HG03280 (cell line): ENCODE measurements around the gene LCP2.

ENCODE experiments used
- ATAC-seq: cut with Tn5 transposase; IDR thresholded peaks from one replicate; pipeline ENCODE4 v1.9.1; 2021; ENCODE audit warnings: mild to moderate bottlenecking, moderate library complexity; ENCODE audit not compliant: unreplicated experiment

The LCP2 gene

GRCh38 chr5:170297589-170298462 is at the start of gene LCP2:
Gene LCP2, minus strand, starts transcription at chr5:170297777. Its CDS starts 166 bp downstream, at chr5:170297611.
- peak; percentile 45 for ATAC-seq

- no peak for ATAC-seq
Observed at GRCh38 chr5:170347022-170347567, 49.5 kb upstream of the LCP2 start.

GRCh38 chr5:170345971-170346370 is 48.4 kb upstream of the LCP2 start:
- no peak for ATAC-seq

- ATAC-seq = no peak
Observed at GRCh38 chr5:170343177-170343576, 45.6 kb upstream of the LCP2 start.

- no peak for ATAC-seq
Observed at GRCh38 chr5:170342153-170342725, 44.7 kb upstream of the LCP2 start.

- ATAC-seq = no peak
Observed at GRCh38 chr5:170341545-170341944, 44.0 kb upstream of the LCP2 start.

DNA sequence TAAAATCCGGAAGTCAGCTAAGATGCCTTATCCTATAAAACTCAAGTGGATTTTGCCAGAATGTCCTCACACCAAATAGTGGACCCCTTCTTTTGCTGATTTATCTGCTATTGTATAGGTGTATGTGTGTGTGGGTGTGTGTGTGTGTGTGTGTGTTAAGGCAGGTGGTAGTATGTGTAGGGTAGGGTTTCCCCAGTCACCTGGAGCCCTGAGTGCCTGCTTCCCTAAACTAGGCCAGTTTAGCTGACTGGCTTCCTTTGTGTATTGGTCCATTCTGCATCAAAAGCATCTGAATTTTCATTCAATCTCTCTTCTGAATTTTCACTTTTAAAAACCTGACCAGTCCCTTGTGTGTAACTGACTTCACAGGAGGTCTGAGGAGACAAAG is 42.2 kb upstream of the LCP2 start:
- no peak for ATAC-seq

DNA sequence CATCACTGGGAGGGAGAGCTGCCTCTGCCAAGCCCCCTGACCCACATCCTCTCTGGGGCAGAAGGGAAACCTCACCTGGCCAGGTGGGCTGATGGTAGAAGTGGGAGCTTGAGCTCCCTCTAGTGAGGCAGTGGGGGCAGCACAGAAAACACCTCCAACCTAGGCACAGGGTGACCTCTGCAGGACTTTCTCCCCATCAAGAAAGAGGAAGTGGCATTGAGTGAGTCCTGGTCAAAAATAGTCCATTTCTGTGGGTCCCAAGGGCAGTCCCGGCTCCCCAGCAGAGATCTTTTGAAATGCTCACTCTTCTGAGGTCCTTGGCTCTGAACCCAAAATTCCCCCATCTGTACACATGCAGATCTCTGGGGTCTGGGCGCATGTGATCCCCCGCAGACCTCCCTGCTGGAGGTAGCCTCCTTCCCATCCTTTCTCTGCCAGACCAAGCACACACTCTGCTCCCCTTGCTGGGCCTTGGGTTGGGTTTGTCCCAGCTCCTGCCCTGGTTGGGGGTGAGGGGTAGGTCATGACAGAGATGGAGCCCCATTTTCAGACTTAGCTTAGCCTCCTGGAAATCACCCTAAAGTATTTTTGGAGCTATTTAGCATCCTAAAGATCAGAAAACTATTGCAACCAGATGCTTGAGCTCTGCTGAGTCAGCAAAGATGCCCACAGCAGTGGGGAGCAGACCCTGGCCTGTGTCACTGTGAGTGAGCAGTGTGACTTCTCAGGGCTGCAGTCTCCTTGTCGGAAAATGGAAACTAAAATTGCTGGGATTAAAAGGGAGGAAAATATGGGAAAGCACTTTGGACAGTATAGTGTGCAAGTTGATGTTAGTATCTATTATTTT is 41.6 kb upstream of the LCP2 start:
- peak; percentile 94 for ATAC-seq

DNA sequence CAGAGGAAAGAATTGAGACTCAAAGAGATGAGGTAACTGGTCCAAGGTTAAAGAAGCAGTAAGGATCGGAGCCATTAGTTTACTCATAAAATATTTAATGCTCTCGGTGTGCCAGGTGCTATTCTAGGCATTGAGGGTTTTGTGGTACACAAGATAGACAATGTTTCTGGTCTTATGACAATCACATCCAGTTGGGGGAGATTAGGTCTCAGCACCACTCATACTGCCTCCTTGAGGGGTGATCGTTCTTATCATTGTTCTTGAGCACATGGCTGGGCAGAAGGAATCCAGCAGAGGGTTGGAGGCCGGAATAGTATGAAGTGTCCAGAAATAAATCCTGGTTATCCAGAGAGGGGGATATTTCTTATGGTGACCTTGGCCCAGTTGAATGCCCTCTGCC is 40.7 kb upstream of the LCP2 start:
- no peak for ATAC-seq

GRCh38 chr5:170337045-170337733 is 39.6 kb upstream of the LCP2 start:
- no peak for ATAC-seq

DNA sequence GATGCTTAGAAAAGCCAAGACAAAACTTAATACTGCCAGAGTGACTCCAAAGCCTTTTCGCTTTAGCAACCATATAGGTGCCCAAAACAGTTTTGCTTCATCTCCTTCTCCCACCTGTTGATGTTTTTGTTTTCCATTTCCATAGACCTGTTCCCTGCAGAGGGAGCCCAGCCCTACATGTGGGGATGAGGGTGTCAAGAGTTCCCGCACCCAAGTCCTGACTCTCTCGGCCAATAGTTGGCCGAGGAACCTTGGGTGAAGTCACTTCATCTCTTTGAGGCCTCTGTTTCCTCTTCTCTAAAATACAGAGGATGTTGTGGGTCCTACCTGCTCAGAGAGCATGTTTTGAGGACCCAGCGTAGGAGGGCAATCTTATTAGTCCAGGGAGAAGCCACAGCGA is 38.5 kb upstream of the LCP2 start:
- ATAC-seq = no peak

GRCh38 chr5:170334626-170335025 is 37.0 kb upstream of the LCP2 start:
- ATAC-seq = no peak

DNA sequence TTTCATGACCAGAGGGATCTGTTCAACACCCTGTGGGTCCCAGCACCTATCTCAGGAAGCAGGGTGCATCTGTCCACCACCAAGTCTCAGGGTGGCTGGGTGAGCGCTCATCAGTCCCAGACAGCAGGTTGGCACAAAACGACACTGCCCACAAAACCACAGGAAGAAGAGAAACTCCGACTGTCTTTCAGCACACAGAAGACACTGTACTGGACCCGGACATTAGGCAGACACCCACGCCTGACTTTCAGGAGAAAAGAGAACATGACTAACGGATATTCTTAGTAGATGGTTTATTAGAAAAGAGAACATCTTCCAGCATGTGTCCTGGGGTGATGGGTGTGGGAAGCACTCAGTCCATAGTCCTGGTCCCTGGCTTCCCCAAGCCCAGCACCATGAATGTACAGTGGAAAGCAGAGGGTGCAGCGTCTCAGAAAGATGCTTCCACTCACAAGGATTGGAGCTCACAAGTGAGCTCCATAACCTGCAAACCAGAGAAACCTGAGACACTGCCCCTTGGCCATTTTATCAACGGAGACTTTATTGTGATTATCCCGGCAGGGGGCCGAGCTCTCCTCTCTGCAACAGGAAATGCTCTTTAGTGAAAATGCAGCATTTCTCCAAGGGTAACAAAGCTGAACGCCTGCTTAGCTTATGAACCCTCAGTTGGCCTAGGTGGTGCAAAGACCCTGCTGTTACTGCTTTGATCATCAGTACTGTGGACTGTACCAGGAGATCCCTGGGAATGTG is 35.8 kb upstream of the LCP2 start:
- no peak for ATAC-seq

- ATAC-seq = no peak
Observed at GRCh38 chr5:170332058-170332457, 34.5 kb upstream of the LCP2 start.

DNA sequence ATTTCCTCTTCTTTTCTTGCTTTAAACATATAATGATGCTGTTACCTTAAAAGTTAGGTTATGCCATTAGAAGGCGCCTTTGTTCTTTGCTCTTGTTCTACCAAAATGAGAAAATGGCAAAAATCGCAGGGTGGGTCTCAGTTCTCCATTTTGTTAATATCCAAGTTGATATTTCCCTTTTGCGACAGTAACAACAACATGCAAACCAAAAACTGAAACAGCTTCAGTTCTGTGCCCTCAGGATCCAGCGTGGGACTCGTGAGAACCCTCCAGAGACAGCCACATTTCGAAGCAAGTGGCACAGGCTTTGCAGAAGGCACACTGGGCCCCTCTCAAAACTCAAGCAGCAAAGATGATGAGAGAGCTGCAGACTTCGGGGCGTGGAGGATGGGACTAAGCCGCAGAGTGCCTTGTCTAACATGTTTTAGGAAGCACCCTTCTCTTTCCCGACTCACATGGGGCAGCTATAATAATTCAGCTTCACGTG is 33.0 kb upstream of the LCP2 start:
- no peak for ATAC-seq

GRCh38 chr5:170329524-170329923 is 31.9 kb upstream of the LCP2 start:
- no peak for ATAC-seq

GRCh38 chr5:170327829-170328228 is 30.3 kb upstream of the LCP2 start:
- no peak for ATAC-seq

- no peak for ATAC-seq
Observed at GRCh38 chr5:170327168-170327567, 29.6 kb upstream of the LCP2 start.

DNA sequence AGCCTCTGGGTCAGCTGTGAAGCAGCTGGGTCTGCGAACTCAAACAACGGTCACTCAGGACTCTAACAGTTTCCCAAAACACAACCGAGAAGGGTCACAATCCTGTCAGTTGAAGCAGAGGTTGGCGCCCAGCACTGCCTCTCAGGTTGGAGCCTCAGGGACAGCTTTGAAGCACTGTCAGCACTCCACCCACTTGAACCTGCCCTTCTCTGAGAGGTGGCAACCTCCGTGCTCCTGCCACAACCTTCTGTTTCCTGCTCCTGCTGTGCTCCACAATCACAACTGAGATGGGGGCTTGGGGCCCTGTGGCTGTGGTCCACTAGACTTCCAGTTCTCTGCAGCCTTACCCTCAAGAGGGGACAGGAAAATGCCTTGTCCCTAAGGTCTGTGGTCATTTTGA is 21.7 kb upstream of the LCP2 start:
- no peak for ATAC-seq

DNA sequence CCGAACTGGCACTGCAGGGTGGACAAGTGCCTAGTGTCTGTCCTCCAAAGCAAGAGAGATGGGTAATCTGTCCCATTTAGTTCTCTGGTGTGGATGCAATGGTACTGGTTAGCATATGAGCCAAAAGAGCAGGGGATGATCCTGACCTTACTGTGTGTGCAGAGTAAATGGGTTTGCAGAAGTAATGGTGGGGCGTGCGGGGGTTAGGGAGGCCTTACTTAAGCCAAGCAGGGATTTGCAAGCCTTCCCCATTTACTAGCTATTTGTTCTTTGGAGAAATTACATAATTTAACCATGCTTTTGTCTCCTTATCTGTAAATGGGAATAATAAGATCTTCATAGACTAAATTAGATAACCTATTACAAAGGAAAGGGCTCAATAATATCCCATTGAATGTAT is 19.9 kb upstream of the LCP2 start:
- ATAC-seq = no peak
